Transverse colon (tissue), 4 donors: ENCODE results near the gene KRT13.

Source experiments
- POLR2AphosphoS5 ChIP-seq, 3 donors: sonication (generic); formaldehyde crosslinking; IDR thresholded peaks; one replicate each; pipeline ENCODE4 v1.6.1; 2016; ENCODE audit warnings: antibody characterized with exemption in 3 of 3
- TF ChIP-seq, protein P1 (sequence below), 5 experiments: fragments of 200-600 bp in 3 of 5; fragments of 450-650 bp in 2 of 5; sonication (generic) in 3 of 5; IDR thresholded peaks; 1 replicate in 2 of 5; 2 replicates in 3 of 5; pipeline ENCODE4 v1.5.1; 2016 to 2017; ENCODE audit warnings: antibody characterized with exemption in 5 of 5, inconsistent platforms in 3 of 5, mild to moderate bottlenecking in 2 of 5, moderate library complexity in 1 of 5

DNA sequence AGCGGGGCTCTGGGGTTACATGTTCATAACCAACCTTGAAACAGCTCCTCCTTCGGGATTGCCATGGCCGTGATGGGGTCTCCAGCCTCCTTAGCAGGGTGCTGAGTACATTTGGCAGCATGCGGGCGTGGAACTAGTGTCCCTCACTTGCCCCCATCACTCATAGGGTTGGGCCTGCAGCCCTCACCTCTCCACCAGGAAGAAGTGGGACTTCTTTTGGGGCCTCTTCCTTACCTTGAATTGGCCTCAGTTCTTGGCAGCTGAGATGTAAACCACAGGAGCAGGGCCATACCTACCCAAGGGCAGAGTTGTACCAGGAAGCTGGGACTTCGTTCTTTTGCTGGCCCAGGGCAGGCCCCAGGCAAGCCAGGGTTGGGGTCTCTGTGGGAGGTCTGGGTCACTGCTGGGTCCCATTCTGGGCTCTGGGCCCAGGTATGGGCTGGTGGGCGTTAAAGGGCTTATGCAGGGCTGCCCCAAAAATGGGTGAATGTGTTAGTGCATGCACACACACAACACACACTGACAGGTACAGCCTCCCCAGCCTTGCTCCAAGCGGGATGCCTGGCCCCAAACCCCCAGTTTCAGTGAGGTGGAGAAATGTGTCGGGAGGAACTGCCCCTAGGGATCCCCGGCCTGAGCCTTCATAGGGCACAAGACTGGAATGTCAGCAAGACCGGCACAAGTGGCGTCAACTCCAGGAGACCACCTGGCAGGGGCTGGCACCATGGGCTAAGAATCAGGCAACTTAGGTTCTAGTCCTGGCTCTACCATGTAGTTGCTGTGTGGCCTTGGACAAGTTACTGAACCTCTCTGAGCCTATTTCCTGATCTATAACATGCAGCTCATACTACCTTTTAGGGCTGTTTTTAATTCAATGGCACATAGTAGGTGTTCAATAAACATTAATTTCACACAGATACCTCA lies 17.2 kb upstream of the KRT13 start:
- TF ChIP-seq, protein P1, sequence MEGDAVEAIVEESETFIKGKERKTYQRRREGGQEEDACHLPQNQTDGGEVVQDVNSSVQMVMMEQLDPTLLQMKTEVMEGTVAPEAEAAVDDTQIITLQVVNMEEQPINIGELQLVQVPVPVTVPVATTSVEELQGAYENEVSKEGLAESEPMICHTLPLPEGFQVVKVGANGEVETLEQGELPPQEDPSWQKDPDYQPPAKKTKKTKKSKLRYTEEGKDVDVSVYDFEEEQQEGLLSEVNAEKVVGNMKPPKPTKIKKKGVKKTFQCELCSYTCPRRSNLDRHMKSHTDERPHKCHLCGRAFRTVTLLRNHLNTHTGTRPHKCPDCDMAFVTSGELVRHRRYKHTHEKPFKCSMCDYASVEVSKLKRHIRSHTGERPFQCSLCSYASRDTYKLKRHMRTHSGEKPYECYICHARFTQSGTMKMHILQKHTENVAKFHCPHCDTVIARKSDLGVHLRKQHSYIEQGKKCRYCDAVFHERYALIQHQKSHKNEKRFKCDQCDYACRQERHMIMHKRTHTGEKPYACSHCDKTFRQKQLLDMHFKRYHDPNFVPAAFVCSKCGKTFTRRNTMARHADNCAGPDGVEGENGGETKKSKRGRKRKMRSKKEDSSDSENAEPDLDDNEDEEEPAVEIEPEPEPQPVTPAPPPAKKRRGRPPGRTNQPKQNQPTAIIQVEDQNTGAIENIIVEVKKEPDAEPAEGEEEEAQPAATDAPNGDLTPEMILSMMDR (IDR thresholded peaks at IDR 0.05), result no peak
- TF ChIP-seq POLR2AphosphoS5 (IDR thresholded peaks at IDR 0.05), result peak in 1 of 3 donors; percentile 27
